Endothelial cell of umbilical vein (primary cell): Measurements from ENCODE around the gene SRPK1.
"Not testable (repeated sequence)": the region's sequence is repeated elsewhere in the genome, so short reads cannot be mapped to it uniquely, and the experiment has no call there.

Source experiments
- CTCF ChIP-seq, 2 donors: IDR thresholded peaks; 1 replicate in 1 of 2; 2 replicates in 1 of 2; pipeline ENCODE4 v1.5.1; 2011; ENCODE audit warnings: low read length in 2 of 2, mild to moderate bottlenecking in 2 of 2, moderate library complexity in 2 of 2, control low read depth in 1 of 2, inconsistent platforms in 1 of 2, low read depth in 1 of 2; ENCODE audit not compliant: insufficient read depth in 1 of 2; ENCODE audit errors: extremely low read depth in 1 of 2
- EZH2 ChIP-seq: IDR thresholded peaks from 2 replicates; pipeline ENCODE4 v1.6.1; 2012; ENCODE audit warnings: borderline replicate concordance, low read depth, mild to moderate bottlenecking, moderate library complexity, low read length, inconsistent platforms; ENCODE audit not compliant: severe bottlenecking
- FOS ChIP-seq: IDR thresholded peaks from 2 replicates; pipeline ENCODE4 v1.6.1; 2011; ENCODE audit warnings: mild to moderate bottlenecking, low read length, moderate library complexity, borderline replicate concordance; ENCODE audit not compliant: insufficient read depth
- MAX ChIP-seq: IDR thresholded peaks from 2 replicates; pipeline ENCODE4 v1.6.1; 2011; ENCODE audit not compliant: insufficient read depth, insufficient read length
- POLR2A ChIP-seq: IDR thresholded peaks from 2 replicates; pipeline ENCODE4 v1.6.1; 2012; ENCODE audit warnings: low read depth, mild to moderate bottlenecking, control low read depth, low read length
- POLR2AphosphoS5 ChIP-seq: IDR thresholded peaks from 2 replicates; pipeline ENCODE4 v1.6.1; 2012; ENCODE audit warnings: low read depth, mild to moderate bottlenecking, control low read depth, low read length, moderate library complexity; ENCODE audit not compliant: insufficient read depth

- TF ChIP-seq CTCF (IDR thresholded peaks at IDR 0.05; ENCODE audit: extremely low read depth in 1 of 2, insufficient read depth in 1 of 2, low read depth in 1 of 2, low read length in 2 of 2); POLR2A; MAX; FOS; POLR2AphosphoS5; EZH2: not testable (repeated sequence)
These were observed 20.3 kb upstream of the SRPK1 start for GRCh38 chr6:35941170-35941569.
